RWPE1 (cell line): Measurements from ENCODE around the gene TXNL4B.

Experiments used
- CTCF ChIA-PET: fragments of 350-600 bp; sonication (Branson Sonifier 250); formaldehyde crosslinking; extraction: SDS; loops from one replicate; lab custom pipeline; 2021; lab: Yijun Ruan, JAX
- POLR2A ChIA-PET: fragments of 400-600 bp; formaldehyde crosslinking; extraction: SDS; loops from one replicate; lab custom pipeline; 2020; ENCODE audit warnings: antibody characterized with exemption; ENCODE audit not compliant: low non-redundant PET; lab: Yijun Ruan, JAX
- DNase-seq: peaks from one replicate; pipeline ENCODE4 v3.0.0; 2012; ENCODE audit warnings: low spot score
- H3K27ac ChIP-seq: fragments of 450-650 bp; 2 replicates; pipeline ENCODE4 v1.5.1; 2017
- CTCF ChIP-seq: fragments of 450-650 bp; conservative IDR thresholded peaks from 2 replicates; pipeline ENCODE4 v1.5.1; 2017; ENCODE audit warnings: low read depth, mild to moderate bottlenecking

TXNL4B gene

GRCh38 chr16:72124761-72125634, 31.6 kb upstream of the TXNL4B start:
- CTCF ChIA-PET, result interaction anchor here (0.6 to 1.8 kb wide), 14 partner anchors 14 to 1753 kb away, joined by 3 to 16 read pairs (median 4); partner anchors contain the start of genes DHX38 and TXNL4B
- peak; percentile 66 for DNase-seq
- peak; percentile 74 for TF ChIP-seq CTCF
- POLR2A ChIA-PET, result no interaction called here
- H3K27ac ChIP-seq, result no peak overlapping the region

- CTCF ChIA-PET, result interaction anchor here (0.6 to 1.8 kb wide), 10 partner anchors 15 to 1754 kb away, joined by 3 to 16 read pairs (median 4); no protein-coding TSS in a partner anchor
- no peak for DNase-seq
- POLR2A ChIA-PET, result interaction anchor here (0.6 kb wide), 1 partner anchor 115 kb away, joined by 7 read pairs; no protein-coding TSS in a partner anchor
- H3K27ac ChIP-seq, result no peak overlapping the region
- TF ChIP-seq CTCF, result no peak
These were observed 30.7 kb upstream of the TXNL4B start for GRCh38 chr16:72124148-72124547.

GRCh38 chr16:72123426-72123825, 30.0 kb upstream of the TXNL4B start:
- ChIA-PET POLR2A (no interaction called here), CTCF (interaction anchor here (0.5 to 0.6 kb wide), 2 partner anchors 173 to 1053 kb away, joined by 4 to 5 read pairs; no protein-coding TSS in a partner anchor)
- H3K27ac ChIP-seq, result no peak overlapping the region
- TF ChIP-seq CTCF, result no peak
- DNase-seq, result no peak

- DNase-seq, result no peak
- H3K27ac ChIP-seq, result no peak overlapping the region
- POLR2A ChIA-PET, result no interaction called here
- CTCF ChIA-PET, result interaction anchor here (0.5 to 0.6 kb wide), 2 partner anchors 173 to 1053 kb away, joined by 4 to 5 read pairs; no protein-coding TSS in a partner anchor
- no peak for TF ChIP-seq CTCF
These were observed 29.5 kb upstream of the TXNL4B start for GRCh38 chr16:72122916-72123315.

- ChIA-PET POLR2A (no interaction called here), CTCF (no interaction called here)
- no peak for TF ChIP-seq CTCF
- DNase-seq, result no peak
- H3K27ac ChIP-seq, result no peak overlapping the region
These were observed 28.9 kb upstream of the TXNL4B start for GRCh38 chr16:72122308-72122707.

- CTCF ChIA-PET, result no interaction called here
- DNase-seq, result no peak
- POLR2A ChIA-PET, result no interaction called here
- TF ChIP-seq CTCF, result no peak
- no peak overlapping the region for H3K27ac ChIP-seq
These were observed 26.6 kb upstream of the TXNL4B start for GRCh38 chr16:72120026-72120425.
